MCF 10A (cell line): Measurements from ENCODE around the gene STX5. TPM values are rescaled to one million over a fixed set of nuclear protein-coding genes. Genes with fewer than 3 reads are reported as not detected.
A peak's percentile ranks its signal among the peaks of the same experiment; 100 is the strongest.

Source experiments
- BruUV-seq: library from RNA; stranded (reverse); fragments of 400-500 nt; replicated peaks from 2 replicates; lab custom pipeline; 2021; lab: Mats Ljungman, UMichigan
- CTCF ChIA-PET: fragments of 300-600 bp; sonication (Branson Sonifier 250); formaldehyde crosslinking; extraction: SDS; loops from one replicate; lab custom pipeline; 2021; ENCODE audit warnings: antibody characterized with exemption, inconsistent platforms; lab: Yijun Ruan, JAX
- POLR2A ChIA-PET: fragments of 300-600, 350-650 bp; sonication (Branson Sonifier 250); formaldehyde crosslinking; extraction: SDS; loops from one replicate; lab custom pipeline; 2020; ENCODE audit warnings: antibody characterized with exemption, inconsistent platforms; lab: Yijun Ruan, JAX
- DNase-seq: peaks from one replicate; pipeline ENCODE4 v3.0.0-alpha.2; 2018; ENCODE audit not compliant: unreplicated experiment
- H3K27ac Mint-ChIP-seq: one replicate; pipeline ENCODE4 v1.8.0; 2022; ENCODE audit warnings: mild to moderate bottlenecking, low read depth, mixed read lengths; ENCODE audit not compliant: unreplicated experiment
- H3K27me3 Mint-ChIP-seq: one replicate; pipeline ENCODE4 v1.8.0; 2022; ENCODE audit warnings: mixed read lengths; ENCODE audit not compliant: insufficient read depth, unreplicated experiment
- H3K36me3 Mint-ChIP-seq: one replicate; pipeline ENCODE4 v1.8.0; 2022; ENCODE audit warnings: mild to moderate bottlenecking, moderate library complexity, mixed read lengths; ENCODE audit not compliant: insufficient read depth, unreplicated experiment
- H3K4me1 Mint-ChIP-seq: one replicate; pipeline ENCODE4 v1.8.0; 2022; ENCODE audit warnings: mixed read lengths; ENCODE audit not compliant: insufficient read depth, unreplicated experiment
- H3K4me3 Mint-ChIP-seq: one replicate; pipeline ENCODE4 v1.8.0; 2022; ENCODE audit warnings: mild to moderate bottlenecking, moderate library complexity, mixed read lengths; ENCODE audit not compliant: unreplicated experiment
- H3K9me3 Mint-ChIP-seq: one replicate; pipeline ENCODE4 v1.8.0; 2022; ENCODE audit warnings: mixed read lengths; ENCODE audit not compliant: unreplicated experiment
- intact Hi-C: fragments of 100-400 bp; cut with micrococcal nuclease; formaldehyde crosslinking; loops from 2 replicates; pipeline ENCODE4 v1.14.1; 2022
- total RNA-seq: library from RNA; stranded (reverse); gene quantifications from 2 replicates; pipeline ENCODE4 v1.2.3, GENCODE V29; 2022
- TF ChIP-seq, protein P1 (sequence below): fragments of 200-600 bp; IDR thresholded peaks from one replicate; pipeline ENCODE4 v1.8.0; 2022; ENCODE audit warnings: antibody characterized with exemption, mild to moderate bottlenecking; ENCODE audit not compliant: unreplicated experiment

The STX5 gene
- total RNA-seq, 1 experiment from 2014 or later: 72.0 TPM

DNA sequence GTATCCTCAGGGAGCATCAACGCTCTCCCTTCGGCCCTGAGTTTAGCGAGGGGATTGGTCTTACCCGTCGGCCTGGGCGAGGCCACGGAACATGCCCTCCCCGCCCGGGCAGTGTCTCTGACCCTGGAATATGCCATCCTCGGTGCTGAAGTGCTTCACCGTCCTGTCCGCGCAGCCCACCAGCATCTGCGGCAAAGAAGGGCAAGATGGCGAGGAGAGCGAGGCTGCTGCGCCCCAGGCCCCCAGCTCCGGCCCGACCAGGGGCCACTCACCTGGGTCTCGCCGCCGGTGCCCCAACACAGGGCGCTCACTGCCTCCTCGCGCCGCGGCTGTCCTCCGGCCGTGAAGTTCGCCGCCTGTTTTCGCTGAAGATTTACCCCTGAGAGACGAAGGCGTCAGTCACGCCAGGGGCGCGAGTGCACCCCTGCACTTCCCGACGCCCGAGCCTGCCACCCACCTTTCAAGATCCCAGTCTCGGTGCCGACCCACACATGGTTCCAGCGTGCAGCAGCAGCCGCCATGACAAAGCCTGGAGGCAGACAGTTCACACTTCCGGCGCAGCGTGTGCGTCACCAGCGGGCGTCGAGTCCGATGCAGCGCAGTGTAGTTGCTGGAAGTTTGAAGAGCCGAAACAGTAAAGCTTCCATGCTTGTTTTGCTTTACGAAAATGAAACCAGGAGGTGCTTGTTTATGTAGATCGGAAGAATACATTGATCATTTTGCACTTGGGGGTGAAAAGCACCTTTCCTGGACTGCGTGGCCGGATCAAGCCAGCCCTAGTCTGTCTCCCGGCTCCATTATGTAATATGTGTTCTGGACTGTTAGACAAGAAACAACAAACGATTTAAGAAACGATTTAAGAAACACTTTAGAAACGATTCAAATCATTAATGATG lies 7.4 kb upstream of the STX5 start, which contains the start of gene WDR74:
TSS of gene WDR74 (minus strand) at position 541 of the 896 bp plus-strand sequence. CDS start at position 521, 20 bp downstream.
- TF ChIP-seq, protein P1, sequence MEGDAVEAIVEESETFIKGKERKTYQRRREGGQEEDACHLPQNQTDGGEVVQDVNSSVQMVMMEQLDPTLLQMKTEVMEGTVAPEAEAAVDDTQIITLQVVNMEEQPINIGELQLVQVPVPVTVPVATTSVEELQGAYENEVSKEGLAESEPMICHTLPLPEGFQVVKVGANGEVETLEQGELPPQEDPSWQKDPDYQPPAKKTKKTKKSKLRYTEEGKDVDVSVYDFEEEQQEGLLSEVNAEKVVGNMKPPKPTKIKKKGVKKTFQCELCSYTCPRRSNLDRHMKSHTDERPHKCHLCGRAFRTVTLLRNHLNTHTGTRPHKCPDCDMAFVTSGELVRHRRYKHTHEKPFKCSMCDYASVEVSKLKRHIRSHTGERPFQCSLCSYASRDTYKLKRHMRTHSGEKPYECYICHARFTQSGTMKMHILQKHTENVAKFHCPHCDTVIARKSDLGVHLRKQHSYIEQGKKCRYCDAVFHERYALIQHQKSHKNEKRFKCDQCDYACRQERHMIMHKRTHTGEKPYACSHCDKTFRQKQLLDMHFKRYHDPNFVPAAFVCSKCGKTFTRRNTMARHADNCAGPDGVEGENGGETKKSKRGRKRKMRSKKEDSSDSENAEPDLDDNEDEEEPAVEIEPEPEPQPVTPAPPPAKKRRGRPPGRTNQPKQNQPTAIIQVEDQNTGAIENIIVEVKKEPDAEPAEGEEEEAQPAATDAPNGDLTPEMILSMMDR: no peak
- H3K4me3 Mint-ChIP-seq: no peak within 1 kb of the TSS
- H3K36me3 Mint-ChIP-seq: peaks cover 41% of the 10 kb centered on the region
- H3K27ac Mint-ChIP-seq: no peak within 1 kb of the TSS
- H3K4me1 Mint-ChIP-seq: peaks cover 19% of the 10 kb centered on the region
- intact Hi-C loops: loop anchor here (10.0 kb wide), 1 partner anchor 454 kb away; no protein-coding TSS in a partner anchor
- BruUV-seq: TSS peak; percentile 37
- no peaks in the 10 kb centered on the region for H3K9me3 Mint-ChIP-seq
- H3K27me3 Mint-ChIP-seq: no peaks in the 10 kb centered on the region
- DNase-seq: peak; percentile 91
- POLR2A ChIA-PET: interaction anchor here (0.6 to 5.6 kb wide), 34 partner anchors 7 to 843 kb away, joined by 3 to 344 read pairs (median 10); partner anchors contain the start of genes B3GAT3, C11orf98, CSKMT and HNRNPUL2
- CTCF ChIA-PET: interaction anchor here (0.7 to 1.7 kb wide), 6 partner anchors 15 to 109 kb away, joined by 3 to 5 read pairs (median 3); partner anchors contain the start of gene SLC3A2

- POLR2A ChIA-PET: interaction anchor here (1.0 to 1.7 kb wide), 2 partner anchors 29 to 30 kb away, joined by 3 to 4 read pairs; no protein-coding TSS in a partner anchor
- Mint-ChIP-seq H3K4me1 (peaks cover 30% of the 10 kb centered on the region), H3K36me3 (peaks cover 49% of the 10 kb centered on the region), H3K4me3 (no peak overlapping the region), H3K27ac (no peak overlapping the region), H3K27me3 (no peaks in the 10 kb centered on the region), H3K9me3 (no peaks in the 10 kb centered on the region)
- TF ChIP-seq, protein P1: no peak
- no TSS peak for BruUV-seq
- intact Hi-C loops: loop anchor here (10.0 kb wide), 1 partner anchor 451 kb away; no protein-coding TSS in a partner anchor
- no peak for DNase-seq
- CTCF ChIA-PET: interaction anchor here (0.6 to 2.1 kb wide), 7 partner anchors 28 to 159 kb away, joined by 3 to 8 read pairs (median 3); no protein-coding TSS in a partner anchor
These were observed 3.5 kb upstream of the STX5 start for GRCh38 chr11:62835336-62835735.

DNA sequence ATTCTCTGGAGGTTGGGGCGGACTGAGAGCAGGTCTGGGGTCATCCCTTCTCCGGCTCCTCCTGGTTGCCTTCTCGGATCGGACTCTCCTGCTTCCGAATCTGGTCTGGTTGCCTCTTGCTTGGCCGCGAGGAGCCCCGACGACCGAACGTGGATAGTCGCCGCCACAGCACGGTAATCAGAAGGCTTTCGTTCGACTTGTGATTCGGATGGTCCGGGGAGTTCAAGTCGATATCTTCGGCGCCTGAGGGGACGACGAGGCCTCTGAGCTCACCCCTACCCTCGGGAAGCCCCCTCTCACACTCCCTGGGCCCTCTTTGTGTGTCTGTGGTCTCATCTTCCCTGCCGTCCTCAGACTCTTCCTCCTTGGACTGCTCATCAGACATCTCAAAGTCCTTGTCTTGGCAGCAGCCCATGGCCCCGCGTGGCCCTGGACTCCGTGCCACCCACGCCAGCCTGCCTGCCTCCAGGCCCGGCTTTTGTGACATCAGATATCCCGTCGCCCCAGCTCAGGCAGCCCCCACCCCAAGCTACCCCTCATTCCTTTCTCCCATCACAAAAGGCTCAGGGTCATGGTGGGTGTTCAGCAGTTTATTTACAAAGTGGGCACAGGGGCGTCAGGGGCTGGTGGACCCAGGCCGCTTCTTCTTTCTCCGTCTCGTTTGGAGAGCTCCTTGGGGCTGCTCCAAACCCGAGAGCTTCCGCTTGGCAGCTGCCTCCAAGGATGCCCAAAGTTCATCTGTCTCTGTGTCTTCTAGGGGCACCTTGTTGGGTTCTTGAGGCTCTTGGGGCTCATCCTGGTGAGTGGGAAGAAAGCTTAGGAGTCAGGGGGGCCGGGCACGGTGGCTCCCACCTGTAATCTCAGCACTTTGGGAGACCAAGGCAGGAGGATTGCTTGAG lies 734 bp upstream of the STX5 start, which contains the start of gene TEX54:
TSS of gene TEX54 (minus strand) at position 506 of the 899 bp plus-strand sequence.
- intact Hi-C loops: loop anchor here (2.0 to 10.0 kb wide), 2 partner anchors 28 to 448 kb away; partner anchors contain the start of gene NXF1
- peak within 1 kb of the TSS; percentile 99 for H3K27ac Mint-ChIP-seq
- TSS peak; percentile 80 for BruUV-seq
- ChIA-PET POLR2A (interaction anchor here (0.6 to 3.8 kb wide), 37 partner anchors 8 to 1006 kb away, joined by 3 to 105 read pairs (median 6); partner anchors contain the start of genes B3GAT3, EEF1G, HNRNPUL2 and INTS5), CTCF (interaction anchor here (0.8 to 1.1 kb wide), 3 partner anchors 42 to 60 kb away, joined by 3 to 4 read pairs (median 3); no protein-coding TSS in a partner anchor)
- DNase-seq: no peak
- H3K4me1 Mint-ChIP-seq: peaks cover 32% of the 10 kb centered on the region
- no peaks in the 10 kb centered on the region for H3K9me3 Mint-ChIP-seq
- no peaks in the 10 kb centered on the region for H3K27me3 Mint-ChIP-seq
- H3K36me3 Mint-ChIP-seq: peaks cover 48% of the 10 kb centered on the region
- TF ChIP-seq, protein P1: no peak
- H3K4me3 Mint-ChIP-seq: peak within 1 kb of the TSS; percentile 89
